GM19025 (cell line): ENCODE data around the gene HNRNPLL.

Experiments used
- ATAC-seq: cut with Tn5 transposase; IDR thresholded peaks from one replicate; pipeline ENCODE4 v1.9.1; 2021; ENCODE audit warnings: mild to moderate bottlenecking, low read depth, moderate library complexity; ENCODE audit not compliant: unreplicated experiment

Gene HNRNPLL

GRCh38 chr2:38598200-38598990 lies 4.3 kb downstream of the HNRNPLL start:
- ATAC-seq: no peak

- ATAC-seq: no peak
Observed at GRCh38 chr2:38597115-38597514, 5.6 kb downstream of the HNRNPLL start.

GRCh38 chr2:38596229-38596628 lies 6.5 kb downstream of the HNRNPLL start:
- no peak for ATAC-seq

- no peak for ATAC-seq
Observed at GRCh38 chr2:38592951-38593350, 9.8 kb downstream of the HNRNPLL start.

GRCh38 chr2:38591152-38591551 lies 11.6 kb downstream of the HNRNPLL start:
- no peak for ATAC-seq

GRCh38 chr2:38590053-38590452 lies 12.7 kb downstream of the HNRNPLL start:
- no peak for ATAC-seq

GRCh38 chr2:38586931-38587330 lies 15.8 kb downstream of the HNRNPLL start:
- no peak for ATAC-seq

GRCh38 chr2:38584881-38585280 lies 17.8 kb downstream of the HNRNPLL start:
- ATAC-seq: no peak

- no peak for ATAC-seq
Observed at GRCh38 chr2:38583994-38584393, 18.7 kb downstream of the HNRNPLL start.

- ATAC-seq: no peak
Observed at GRCh38 chr2:38583524-38583923, 19.2 kb downstream of the HNRNPLL start.

GRCh38 chr2:38581193-38582147 lies 21.3 kb downstream of the HNRNPLL start:
- no peak for ATAC-seq

GRCh38 chr2:38580115-38580636 lies 22.6 kb downstream of the HNRNPLL start:
- ATAC-seq: no peak

GRCh38 chr2:38578832-38579231 lies 23.9 kb downstream of the HNRNPLL start:
- no peak for ATAC-seq

- ATAC-seq: no peak
Observed at GRCh38 chr2:38574278-38574677, 28.4 kb downstream of the HNRNPLL start.

- no peak for ATAC-seq
Observed at GRCh38 chr2:38572167-38572566, 30.6 kb downstream of the HNRNPLL start.

GRCh38 chr2:38571193-38571592 lies 31.5 kb downstream of the HNRNPLL start:
- no peak for ATAC-seq

- ATAC-seq: no peak
Observed at GRCh38 chr2:38568724-38569436, 33.8 kb downstream of the HNRNPLL start.

- no peak for ATAC-seq
Observed at GRCh38 chr2:38565333-38565732, 37.4 kb downstream of the HNRNPLL start.

- no peak for ATAC-seq
Observed at GRCh38 chr2:38561691-38562090, 41.0 kb downstream of the HNRNPLL start.

GRCh38 chr2:38560092-38560491 lies 42.6 kb downstream of the HNRNPLL start:
- ATAC-seq: no peak

GRCh38 chr2:38557981-38558380 lies 44.7 kb downstream of the HNRNPLL start:
- no peak for ATAC-seq
